HG03135 (cell line): ENCODE measurements around the gene MDM1.
A peak's percentile ranks its signal among the peaks of the same experiment; 100 is the strongest.

Experiments used
- ATAC-seq: cut with Tn5 transposase; IDR thresholded peaks from one replicate; pipeline ENCODE4 v1.9.1; 2021; ENCODE audit warnings: mild to moderate bottlenecking, moderate library complexity; ENCODE audit not compliant: unreplicated experiment

The MDM1 gene

GRCh38 chr12:68324531-68324930, 7.6 kb downstream of the MDM1 start:
- no peak for ATAC-seq

GRCh38 chr12:68321140-68321539, 11.0 kb downstream of the MDM1 start:
- ATAC-seq: no peak

- ATAC-seq: no peak
These were observed 12.1 kb downstream of the MDM1 start for GRCh38 chr12:68319988-68320623.

- no peak for ATAC-seq
These were observed 15.0 kb downstream of the MDM1 start for GRCh38 chr12:68317047-68317667.

- ATAC-seq: no peak
These were observed 21.8 kb downstream of the MDM1 start for GRCh38 chr12:68310370-68310769.

- no peak for ATAC-seq
These were observed 25.6 kb downstream of the MDM1 start for GRCh38 chr12:68306564-68306963.

GRCh38 chr12:68305278-68305677, 26.9 kb downstream of the MDM1 start:
- no peak for ATAC-seq

- ATAC-seq: no peak
These were observed 27.5 kb downstream of the MDM1 start for GRCh38 chr12:68304626-68305025.

GRCh38 chr12:68303850-68304249, 28.3 kb downstream of the MDM1 start:
- no peak for ATAC-seq

- ATAC-seq: no peak
These were observed 34.2 kb downstream of the MDM1 start for GRCh38 chr12:68297929-68298328.

GRCh38 chr12:68294251-68294650, 37.9 kb downstream of the MDM1 start:
- no peak for ATAC-seq

GRCh38 chr12:68293347-68293746, 38.8 kb downstream of the MDM1 start:
- no peak for ATAC-seq

- no peak for ATAC-seq
These were observed 39.8 kb downstream of the MDM1 start for GRCh38 chr12:68292151-68292943.

GRCh38 chr12:68291396-68292036, 40.6 kb downstream of the MDM1 start:
- no peak for ATAC-seq

GRCh38 chr12:68290126-68290525, 42.0 kb downstream of the MDM1 start:
- ATAC-seq: peak; percentile 97

- ATAC-seq: no peak
These were observed 45.1 kb downstream of the MDM1 start for GRCh38 chr12:68287106-68287505.

GRCh38 chr12:68286396-68286795, 45.8 kb downstream of the MDM1 start:
- no peak for ATAC-seq

- ATAC-seq: no peak
These were observed 46.6 kb downstream of the MDM1 start for GRCh38 chr12:68285541-68285940.

- ATAC-seq: no peak
These were observed 50.7 kb downstream of the MDM1 start for GRCh38 chr12:68281322-68282077.

GRCh38 chr12:68280240-68280639, 51.9 kb downstream of the MDM1 start:
- no peak for ATAC-seq
